H9 (cell line): Measurements from ENCODE around the gene OGA. TPM values are rescaled to one million over a fixed set of nuclear protein-coding genes. Genes with fewer than 3 reads are reported as not detected.

ENCODE experiments used
- DNase-seq: peaks from one replicate; pipeline ENCODE4 v3.0.0-alpha.2; 2017
- H2AFZ ChIP-seq: one replicate; pipeline ENCODE4 v1.6.1; 2013; ENCODE audit warnings: mild to moderate bottlenecking, low read length, control low read depth, moderate library complexity
- H2AK5ac ChIP-seq: 2 replicates; pipeline ENCODE4 v1.6.1; 2013; ENCODE audit warnings: low read length, control low read depth, mixed read lengths; ENCODE audit not compliant: insufficient read length
- H2BK120ac ChIP-seq: one replicate; pipeline ENCODE4 v1.6.1; 2013; ENCODE audit warnings: low read depth, mild to moderate bottlenecking, low read length, control low read depth, inconsistent platforms; ENCODE audit not compliant: poor library complexity, severe bottlenecking
- H2BK12ac ChIP-seq: 2 replicates; pipeline ENCODE4 v1.6.1; 2013; ENCODE audit warnings: low read length, control low read depth, mixed read lengths, low read depth; ENCODE audit not compliant: insufficient read length
- H2BK15ac ChIP-seq: 2 replicates; pipeline ENCODE4 v1.6.1; 2013; ENCODE audit warnings: low read depth, low read length, control low read depth
- H2BK20ac ChIP-seq: one replicate; pipeline ENCODE4 v1.6.1; 2013; ENCODE audit warnings: low read depth, mild to moderate bottlenecking, low read length, control low read depth, inconsistent platforms; ENCODE audit not compliant: poor library complexity, severe bottlenecking
- H2BK5ac ChIP-seq: 2 replicates; pipeline ENCODE4 v1.6.1; 2013; ENCODE audit warnings: low read length, control low read depth, mixed read lengths; ENCODE audit not compliant: insufficient read length
- H3K14ac ChIP-seq: 2 replicates; pipeline ENCODE4 v1.6.1; 2013; ENCODE audit warnings: low read length, control low read depth; ENCODE audit not compliant: insufficient read depth
- H3K18ac ChIP-seq: 2 replicates; pipeline ENCODE4 v1.6.1; 2013; ENCODE audit warnings: low read depth, mild to moderate bottlenecking, mixed read lengths, low read length, control low read depth; ENCODE audit not compliant: insufficient read length
- H3K23ac ChIP-seq: 2 replicates; pipeline ENCODE4 v1.6.1; 2013; ENCODE audit warnings: low read length, control low read depth, mixed read lengths, low read depth; ENCODE audit not compliant: insufficient read length
- H3K23me2 ChIP-seq: 2 replicates; pipeline ENCODE4 v1.6.1; 2013; ENCODE audit warnings: low read depth, mild to moderate bottlenecking, mixed read lengths, low read length, control low read depth; ENCODE audit not compliant: insufficient read length, poor library complexity, severe bottlenecking
- H3K27ac ChIP-seq: 2 replicates; pipeline ENCODE4 v1.5.1; 2013; ENCODE audit warnings: low read length, control low read depth, mixed read lengths, low read depth; ENCODE audit not compliant: insufficient read length
- H3K27me3 ChIP-seq: 2 replicates; pipeline ENCODE4 v1.6.1; 2013; ENCODE audit warnings: low read length, control low read depth, inconsistent platforms; ENCODE audit not compliant: insufficient read depth
- H3K4ac ChIP-seq: 2 replicates; pipeline ENCODE4 v1.6.1; 2013; ENCODE audit warnings: low read depth, mild to moderate bottlenecking, control low read depth, inconsistent platforms, low read length, moderate library complexity
- H3K4me1 ChIP-seq: 2 replicates; pipeline ENCODE4 v1.6.1; 2013; ENCODE audit warnings: low read length, control low read depth, inconsistent platforms; ENCODE audit not compliant: insufficient read depth
- H3K4me2 ChIP-seq: 2 replicates; pipeline ENCODE4 v1.6.1; 2013; ENCODE audit warnings: low read length, control low read depth, mixed read lengths; ENCODE audit not compliant: insufficient read length, insufficient read depth
- H3K56ac ChIP-seq: 2 replicates; pipeline ENCODE4 v1.6.1; 2013; ENCODE audit warnings: low read depth, mild to moderate bottlenecking, mixed read lengths, low read length, control low read depth; ENCODE audit not compliant: insufficient read length
- H3K79me1 ChIP-seq: 2 replicates; pipeline ENCODE4 v1.6.1; 2013; ENCODE audit warnings: low read depth, mild to moderate bottlenecking, moderate library complexity, low read length, control low read depth, inconsistent platforms; ENCODE audit not compliant: insufficient read depth, poor library complexity, severe bottlenecking
- H3K79me2 ChIP-seq: 2 replicates; pipeline ENCODE4 v1.6.1; 2013; ENCODE audit warnings: low read length, control low read depth, inconsistent platforms; ENCODE audit not compliant: insufficient read depth
- H3K9ac ChIP-seq: 2 replicates; pipeline ENCODE4 v1.6.1; 2013; ENCODE audit warnings: low read length, control low read depth, mixed read lengths; ENCODE audit not compliant: insufficient read length; ENCODE audit errors: extremely low read depth
- H3K9me3 ChIP-seq: one replicate; pipeline ENCODE4 v1.6.1; 2013; ENCODE audit warnings: low read depth, low read length, inconsistent platforms; ENCODE audit not compliant: control insufficient read depth
- H3T11ph ChIP-seq: one replicate; pipeline ENCODE4 v1.6.1; 2013; ENCODE audit warnings: mild to moderate bottlenecking, low read length, control low read depth, inconsistent platforms
- H4K20me1 ChIP-seq: one replicate; pipeline ENCODE4 v1.6.1; 2013; ENCODE audit not compliant: control insufficient read depth, insufficient read length, insufficient read depth
- H4K5ac ChIP-seq: 2 replicates; pipeline ENCODE4 v1.6.1; 2013; ENCODE audit warnings: low read depth, mild to moderate bottlenecking, mixed read lengths, low read length, control low read depth; ENCODE audit not compliant: insufficient read length
- H4K8ac ChIP-seq: replicated peaks from 2 replicates; pipeline ENCODE4 v1.6.1; 2013; ENCODE audit warnings: low read length, control low read depth, mixed read lengths, low read depth; ENCODE audit not compliant: insufficient read length
- H4K91ac ChIP-seq: 2 replicates; pipeline ENCODE4 v1.6.1; 2013; ENCODE audit warnings: low read depth, mild to moderate bottlenecking, moderate library complexity, mixed read lengths, low read length, control low read depth; ENCODE audit not compliant: insufficient read length
- H3K27ac Mint-ChIP-seq, 3 experiments: 2 replicates in 2 of 3; 3 replicates in 1 of 3; pipeline ENCODE4 v1.8.0; 2020 to 2021; ENCODE audit warnings: mixed read lengths in 3 of 3, mild to moderate bottlenecking in 1 of 3, moderate library complexity in 1 of 3
- H3K27me3 Mint-ChIP-seq: 2 replicates; pipeline ENCODE4 v1.8.0; 2021; ENCODE audit warnings: low read depth, mild to moderate bottlenecking, moderate library complexity, mixed read lengths
- H3K36me3 Mint-ChIP-seq, 3 experiments: 2 replicates in 2 of 3; 3 replicates in 1 of 3; pipeline ENCODE4 v1.8.0; 2020 to 2021; ENCODE audit warnings: low read depth in 3 of 3, mixed read lengths in 3 of 3; ENCODE audit not compliant: insufficient read depth in 1 of 3
- H3K4me1 Mint-ChIP-seq, 2 experiments: 2 replicates each; pipeline ENCODE4 v1.8.0; 2020; ENCODE audit warnings: mixed read lengths in 2 of 2
- H3K4me3 Mint-ChIP-seq, 2 experiments: 2 replicates in 1 of 2; 3 replicates in 1 of 2; pipeline ENCODE4 v1.8.0; 2020 to 2021; ENCODE audit warnings: mild to moderate bottlenecking in 2 of 2, mixed read lengths in 2 of 2, moderate library complexity in 1 of 2
- H3K9me3 Mint-ChIP-seq, 2 experiments: 2 replicates in 1 of 2; 3 replicates in 1 of 2; pipeline ENCODE4 v1.8.0; 2020; ENCODE audit warnings: mild to moderate bottlenecking in 2 of 2, mixed read lengths in 2 of 2, moderate library complexity in 1 of 2
- WGBS: extraction: QIAGEN DNeasy Blood & Tissue Kit; methylation state at CpG from one replicate; pipeline ENCODE4 v1.1.7; 2013; ENCODE audit warnings: missing lambda C conversion rate, low lambda C conversion rate, mixed read lengths; ENCODE audit not compliant: insufficient read length; ENCODE audit errors: extremely low coverage; 5-methylcytosine and 5-hydroxymethylcytosine counted together
- total RNA-seq: library from RNA; stranded (reverse); gene quantifications from 2 replicates; pipeline ENCODE4 v1.2.1, GENCODE V29; 2021
- TF ChIP-seq, protein P1 (sequence below): fragments of 200-600 bp; sonication (generic); conservative IDR thresholded peaks from 3 replicates; pipeline ENCODE4 v1.8.0; 2021; ENCODE audit warnings: antibody characterized with exemption, mild to moderate bottlenecking

The OGA gene
- total RNA-seq, 1 experiment from 2014 or later = 125 TPM

DNA sequence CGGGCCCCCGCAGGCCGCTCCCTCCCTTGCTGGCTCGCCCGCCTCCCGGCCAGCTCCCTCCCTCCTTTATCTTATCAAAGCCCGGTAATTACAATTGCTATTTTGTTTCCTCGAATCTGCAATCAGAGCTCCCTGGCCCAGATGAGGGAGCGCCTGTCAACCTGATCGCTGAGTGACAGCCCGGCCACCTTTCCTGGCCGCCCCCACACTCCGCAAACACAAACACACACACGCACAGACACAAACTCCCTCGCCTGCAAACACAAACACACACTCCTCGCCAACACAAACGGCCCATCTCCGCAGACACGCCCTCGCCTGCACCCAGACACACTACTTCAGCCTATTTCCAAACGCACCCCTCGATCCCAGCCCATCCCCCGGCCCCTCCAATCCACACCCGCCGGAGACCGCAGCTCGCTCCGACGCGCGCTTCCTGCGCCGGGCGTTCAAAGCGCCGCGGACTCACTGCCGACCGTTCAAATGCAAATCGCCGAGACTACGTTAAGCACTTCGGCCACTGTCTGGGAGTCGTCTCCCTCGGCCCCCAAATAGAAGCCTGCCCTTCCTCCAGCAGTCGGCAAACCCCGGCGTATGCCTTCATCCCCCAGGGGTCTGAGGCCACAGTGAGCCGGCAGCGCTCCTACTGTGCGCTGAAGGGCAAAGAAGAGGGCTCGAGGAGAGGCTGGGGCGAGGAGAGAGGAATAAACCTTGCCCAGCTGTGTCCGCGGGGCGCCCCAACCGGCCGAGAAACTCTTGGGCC lies 39.3 kb downstream of the OGA start:
- Histone ChIP-seq H2BK12ac (no peak overlapping the region), H2AFZ (no peak overlapping the region), H3K9me3 (no peaks in the 10 kb centered on the region), H3K27me3 (peaks cover 36% of the 10 kb centered on the region), H2BK120ac (no peak overlapping the region), H4K20me1 (peaks cover 2% of the 10 kb centered on the region), H3K4me2 (peak overlapping the region; percentile 72), H3K79me2 (peaks cover 2% of the 10 kb centered on the region; the same call in 1 of the 2 replicates), H3K27ac (no peak overlapping the region), H3K4ac (no peak overlapping the region), H3K23me2 (peaks cover 42% of the 10 kb centered on the region), H2BK5ac (no peak overlapping the region), H4K5ac (no peak overlapping the region), H3K23ac (no peak overlapping the region), H2BK15ac (no peak overlapping the region), H4K91ac (no peak overlapping the region), H3K56ac (no peak overlapping the region), H3K4me1 (peaks cover 5% of the 10 kb centered on the region; the same call in 1 of the 2 replicates), H3T11ph (no peak overlapping the region), H3K14ac (no peak overlapping the region; the same call in 1 of the 2 replicates), H2BK20ac (no peak overlapping the region), H3K79me1 (no peaks in the 10 kb centered on the region), H2AK5ac (no peak overlapping the region), H3K9ac (peak overlapping the region; percentile 23), H3K18ac (no peak overlapping the region), H4K8ac (no peak overlapping the region)
- Mint-ChIP-seq H3K4me1 (peaks cover 44 to 67% of the 10 kb centered on the region in 2 experiments), H3K27ac (peak overlapping the region; percentile 1 to 59 (median 53); a peak in 5 of 7 replicates), H3K27me3 (peaks cover 47% of the 10 kb centered on the region), H3K36me3 (peaks cover 6 to 9% (median 6%) of the 10 kb centered on the region in 3 experiments; a peak in 5 of 7 replicates), H3K4me3 (peak overlapping the region; percentile 61 to 86), H3K9me3 (no peaks in the 10 kb centered on the region; a peak in 1 of 5 replicates)
- WGBS = no CpG with 5 or more reads among the region's 58 CpGs
- DNase-seq = peak; percentile 94
- TF ChIP-seq, protein P1, sequence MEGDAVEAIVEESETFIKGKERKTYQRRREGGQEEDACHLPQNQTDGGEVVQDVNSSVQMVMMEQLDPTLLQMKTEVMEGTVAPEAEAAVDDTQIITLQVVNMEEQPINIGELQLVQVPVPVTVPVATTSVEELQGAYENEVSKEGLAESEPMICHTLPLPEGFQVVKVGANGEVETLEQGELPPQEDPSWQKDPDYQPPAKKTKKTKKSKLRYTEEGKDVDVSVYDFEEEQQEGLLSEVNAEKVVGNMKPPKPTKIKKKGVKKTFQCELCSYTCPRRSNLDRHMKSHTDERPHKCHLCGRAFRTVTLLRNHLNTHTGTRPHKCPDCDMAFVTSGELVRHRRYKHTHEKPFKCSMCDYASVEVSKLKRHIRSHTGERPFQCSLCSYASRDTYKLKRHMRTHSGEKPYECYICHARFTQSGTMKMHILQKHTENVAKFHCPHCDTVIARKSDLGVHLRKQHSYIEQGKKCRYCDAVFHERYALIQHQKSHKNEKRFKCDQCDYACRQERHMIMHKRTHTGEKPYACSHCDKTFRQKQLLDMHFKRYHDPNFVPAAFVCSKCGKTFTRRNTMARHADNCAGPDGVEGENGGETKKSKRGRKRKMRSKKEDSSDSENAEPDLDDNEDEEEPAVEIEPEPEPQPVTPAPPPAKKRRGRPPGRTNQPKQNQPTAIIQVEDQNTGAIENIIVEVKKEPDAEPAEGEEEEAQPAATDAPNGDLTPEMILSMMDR = no peak
